Rectal smooth muscle tissue (tissue), 1 donor: ENCODE measurements around the gene NAA80.
"Not testable (repeated sequence)": the region's sequence is repeated elsewhere in the genome, so short reads cannot be mapped to it uniquely, and the experiment has no call there.

Experiments used
- H3K27ac ChIP-seq: one replicate; pipeline ENCODE4 v1.7.0; 2013; ENCODE audit warnings: low read depth, low read length, inconsistent platforms
- H3K27me3 ChIP-seq: one replicate; pipeline ENCODE4 v1.7.0; 2013; ENCODE audit warnings: low read length; ENCODE audit not compliant: control insufficient read depth, insufficient read depth
- H3K36me3 ChIP-seq: one replicate; pipeline ENCODE4 v1.7.0; 2013; ENCODE audit warnings: low read length; ENCODE audit not compliant: control insufficient read depth, insufficient read depth
- H3K4me1 ChIP-seq: one replicate; pipeline ENCODE4 v1.7.0; 2013; ENCODE audit warnings: low read length; ENCODE audit not compliant: control insufficient read depth, insufficient read depth
- H3K4me3 ChIP-seq: one replicate; pipeline ENCODE4 v1.7.0; 2013; ENCODE audit warnings: low read length
- H3K9ac ChIP-seq: one replicate; pipeline ENCODE4 v1.7.0; 2013; ENCODE audit warnings: low read length

Gene NAA80

DNA sequence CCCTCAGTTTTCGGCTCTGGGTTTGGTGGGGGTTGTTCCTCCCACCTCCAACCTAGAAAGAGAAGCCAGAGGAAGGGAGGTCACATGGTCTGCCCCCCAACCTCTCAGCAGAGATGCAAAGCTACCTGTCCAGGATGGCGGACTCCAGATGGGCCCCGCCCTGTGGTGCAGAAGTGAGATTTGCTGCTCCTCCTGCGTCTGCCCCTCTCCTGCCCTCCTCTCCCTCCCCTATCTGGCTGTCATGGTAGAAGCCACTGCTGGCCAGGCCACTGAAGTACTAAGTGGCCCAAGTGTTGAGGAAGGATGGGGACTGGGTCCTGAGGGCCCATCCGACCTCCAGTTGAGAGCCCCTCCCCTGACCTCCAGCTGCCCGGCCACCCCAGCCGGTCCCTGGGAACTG, 32.4 kb downstream of the NAA80 start:
- peaks cover 3% of the 10 kb centered on the region for H3K27me3 ChIP-seq
- peaks cover 47% of the 10 kb centered on the region for H3K4me1 ChIP-seq
- peak overlapping the region; percentile 74 for H3K4me3 ChIP-seq
- no peaks in the 10 kb centered on the region for H3K36me3 ChIP-seq
- peak overlapping the region; percentile 61 for H3K9ac ChIP-seq
- peak overlapping the region; percentile 97 for H3K27ac ChIP-seq

DNA sequence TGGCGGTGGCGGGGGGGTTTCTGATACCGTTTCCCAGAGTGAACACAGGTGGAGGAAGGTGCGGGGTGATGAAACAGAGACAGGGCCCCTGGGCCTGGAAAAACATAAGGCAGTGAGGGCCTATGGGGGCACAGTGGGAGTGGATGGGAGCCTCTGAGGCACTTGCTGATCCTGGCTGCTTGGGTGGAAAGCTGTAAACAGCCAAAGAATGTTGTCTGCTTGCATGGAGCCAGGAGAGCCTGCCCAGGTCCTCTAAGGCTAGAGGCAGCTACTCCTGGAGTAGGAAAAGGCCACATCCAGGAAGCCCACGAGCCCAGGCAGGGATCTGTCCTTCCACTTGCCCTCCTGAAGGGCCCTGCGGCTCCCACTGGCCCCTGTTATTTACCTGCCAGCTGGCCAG, 33.2 kb downstream of the NAA80 start:
- no peak overlapping the region for H3K9ac ChIP-seq
- H3K4me3 ChIP-seq = peak overlapping the region; percentile 3
- H3K36me3 ChIP-seq = no peaks in the 10 kb centered on the region
- peak overlapping the region; percentile 97 for H3K27ac ChIP-seq
- H3K4me1 ChIP-seq = peaks cover 53% of the 10 kb centered on the region
- H3K27me3 ChIP-seq = peaks cover 3% of the 10 kb centered on the region

DNA sequence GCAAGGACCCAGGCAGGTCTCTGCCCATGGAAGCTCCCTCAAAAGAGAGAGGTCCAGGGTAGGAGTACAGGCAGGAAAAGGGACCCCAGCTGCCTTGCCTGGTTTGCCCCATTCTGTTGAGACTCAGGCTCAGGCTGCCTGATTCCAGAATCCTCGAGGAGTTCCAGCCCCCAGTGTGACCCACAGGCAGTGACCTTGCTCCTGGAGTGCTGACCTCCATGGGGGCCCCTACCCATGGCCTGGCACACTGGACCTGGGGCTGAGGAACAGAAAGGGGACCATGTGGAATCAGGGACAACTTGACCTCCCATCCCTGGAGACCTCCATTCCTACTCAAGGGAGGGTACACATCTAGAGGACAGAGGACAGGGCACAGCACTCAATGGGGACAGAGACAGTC, 33.6 kb downstream of the NAA80 start:
- H3K4me3 ChIP-seq = no peak overlapping the region
- peaks cover 3% of the 10 kb centered on the region for H3K27me3 ChIP-seq
- no peaks in the 10 kb centered on the region for H3K36me3 ChIP-seq
- H3K4me1 ChIP-seq = peaks cover 58% of the 10 kb centered on the region
- peak overlapping the region; percentile 32 for H3K9ac ChIP-seq
- H3K27ac ChIP-seq = peak overlapping the region; percentile 97

DNA sequence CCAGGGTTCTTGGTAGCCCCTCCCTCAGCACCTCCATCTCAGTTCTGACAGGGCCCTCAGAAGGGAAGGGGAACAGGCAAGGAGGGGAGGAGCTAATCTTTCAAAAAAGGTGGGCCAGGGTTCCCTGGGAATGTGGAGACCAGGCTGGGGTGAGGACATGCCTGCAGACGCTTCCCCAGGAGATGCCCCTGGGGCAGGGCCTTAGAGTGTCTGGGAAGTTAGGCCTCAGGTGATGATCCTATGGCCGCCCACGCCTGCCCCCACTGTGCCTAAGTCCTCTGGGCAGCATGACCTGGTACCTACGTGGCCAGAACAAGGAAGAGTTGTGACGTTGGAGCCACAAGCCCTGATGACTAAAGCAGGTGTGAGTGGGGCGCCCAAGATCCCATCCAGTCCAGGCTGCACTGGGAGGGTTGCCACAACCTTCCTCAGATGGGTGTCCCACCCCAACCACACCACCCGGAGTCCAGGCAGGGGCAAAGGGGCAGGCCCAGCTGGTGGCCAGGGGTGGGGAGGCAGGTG, 34.2 kb downstream of the NAA80 start:
- H3K4me3 ChIP-seq = peak overlapping the region; percentile 19
- peaks cover 3% of the 10 kb centered on the region for H3K27me3 ChIP-seq
- H3K27ac ChIP-seq = peak overlapping the region; percentile 97
- peaks cover 60% of the 10 kb centered on the region for H3K4me1 ChIP-seq
- no peaks in the 10 kb centered on the region for H3K36me3 ChIP-seq
- peak overlapping the region; percentile 33 for H3K9ac ChIP-seq

DNA sequence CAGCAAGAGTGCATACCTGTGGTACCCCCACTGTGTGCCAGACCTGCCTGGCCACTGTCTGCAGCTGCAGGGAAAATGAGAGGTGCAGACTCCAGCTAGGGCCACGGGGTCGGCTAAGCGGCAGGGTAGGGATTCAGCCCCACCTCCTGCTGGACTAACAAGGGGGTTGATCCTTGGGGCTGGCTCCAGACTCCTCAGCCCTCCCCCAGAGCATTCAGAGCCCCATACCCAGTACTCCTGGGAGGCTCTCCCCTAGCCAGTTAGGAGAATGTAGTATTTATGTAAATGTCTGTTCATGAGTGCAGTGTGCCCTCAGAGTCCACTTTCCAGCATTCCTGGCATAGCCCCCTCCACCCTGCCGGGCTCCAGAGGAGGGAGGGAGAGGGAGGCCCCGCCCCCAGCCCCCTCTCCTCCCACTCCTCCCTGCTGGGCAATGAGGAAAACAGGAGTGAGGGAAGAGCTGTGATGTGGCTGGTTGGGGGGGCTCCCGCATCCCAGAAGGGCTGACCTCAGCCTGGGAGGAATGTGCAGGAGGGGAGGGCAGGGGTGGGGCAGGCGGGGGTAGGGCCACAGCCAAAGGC, 34.7 kb downstream of the NAA80 start:
- H3K4me3 ChIP-seq = peak overlapping the region; percentile 10

DNA sequence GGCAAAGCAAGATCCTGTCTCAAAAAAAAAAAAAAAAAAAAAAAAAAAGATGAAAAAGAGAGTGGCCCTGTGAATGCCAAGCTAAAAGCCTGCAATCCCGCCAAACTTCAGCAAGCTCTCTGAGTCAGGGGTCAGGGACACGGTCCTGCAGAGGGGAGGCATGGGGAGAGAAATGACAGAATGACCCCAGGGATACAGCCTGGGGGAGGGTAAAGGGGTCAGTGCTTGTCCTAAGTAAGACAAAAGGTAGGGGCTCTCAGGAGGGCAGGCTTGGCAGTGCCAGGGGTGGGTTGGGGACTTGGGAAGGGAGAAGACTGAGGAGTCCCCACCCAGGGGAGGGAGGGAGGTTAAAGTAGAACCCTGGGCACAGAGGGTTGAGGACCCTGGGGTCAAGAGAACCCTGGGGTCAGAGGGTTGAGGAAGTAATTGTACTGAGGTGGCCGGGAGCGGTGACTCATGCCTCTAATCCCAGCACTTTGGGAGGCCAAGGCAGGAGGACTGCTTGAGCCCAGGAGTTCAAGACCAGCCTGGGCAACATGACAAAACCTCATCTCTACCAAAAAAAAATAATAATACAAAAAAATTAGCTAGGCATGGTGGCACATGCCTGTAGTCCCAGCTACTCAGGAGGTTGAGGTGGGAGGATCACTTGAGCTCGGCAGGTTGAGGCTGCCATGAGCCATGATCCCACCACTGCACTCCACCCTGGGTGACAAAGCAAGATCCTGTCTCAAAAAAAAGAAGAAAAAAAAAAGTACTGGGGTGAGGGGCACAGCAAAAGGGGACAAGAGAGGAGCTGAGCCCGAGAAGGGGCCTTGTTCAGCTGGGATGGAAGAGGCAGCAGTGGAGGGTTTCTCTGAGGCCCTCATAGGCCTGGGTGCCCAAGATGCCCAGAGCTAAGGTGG, 35.5 kb downstream of the NAA80 start:
- no peak overlapping the region for H3K9ac ChIP-seq
- H3K27me3 ChIP-seq = peaks cover 3% of the 10 kb centered on the region
- peak overlapping the region; percentile 10 for H3K4me3 ChIP-seq
- H3K4me1 ChIP-seq = peaks cover 58% of the 10 kb centered on the region
- peak overlapping the region; percentile 97 for H3K27ac ChIP-seq
- H3K36me3 ChIP-seq = no peaks in the 10 kb centered on the region

More for the DNA sequence above, 34.7 kb downstream of the NAA80 start:
- H3K27ac ChIP-seq = peak overlapping the region; percentile 97
- H3K36me3 ChIP-seq = no peaks in the 10 kb centered on the region
- H3K4me1 ChIP-seq = peaks cover 60% of the 10 kb centered on the region
- peak overlapping the region; percentile 36 for H3K9ac ChIP-seq
- peaks cover 3% of the 10 kb centered on the region for H3K27me3 ChIP-seq

DNA sequence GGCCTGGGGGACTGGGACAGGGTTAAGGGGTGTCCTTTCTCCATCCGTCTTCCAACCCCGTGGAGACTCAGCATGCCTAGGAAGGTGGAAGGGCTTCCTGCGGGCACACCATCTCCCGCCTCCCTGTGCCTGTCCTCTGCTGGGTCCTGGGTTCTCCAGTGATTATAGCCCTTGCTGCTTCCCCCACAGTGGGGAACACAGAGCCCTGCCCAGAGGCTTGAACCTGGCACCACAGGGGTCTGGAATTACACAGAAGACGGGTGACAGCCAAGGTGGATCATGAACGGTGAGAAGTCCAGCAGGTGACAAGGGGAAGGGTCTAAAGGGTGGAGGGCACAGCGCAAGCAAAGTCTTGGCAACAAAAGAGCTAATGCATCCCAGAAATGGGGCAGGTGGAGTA, 36.4 kb downstream of the NAA80 start:
- peaks cover 3% of the 10 kb centered on the region for H3K27me3 ChIP-seq
- H3K4me3 ChIP-seq = no peak overlapping the region
- H3K36me3 ChIP-seq = peaks cover 5% of the 10 kb centered on the region
- no peak overlapping the region for H3K27ac ChIP-seq
- H3K9ac ChIP-seq = no peak overlapping the region
- peaks cover 51% of the 10 kb centered on the region for H3K4me1 ChIP-seq

DNA sequence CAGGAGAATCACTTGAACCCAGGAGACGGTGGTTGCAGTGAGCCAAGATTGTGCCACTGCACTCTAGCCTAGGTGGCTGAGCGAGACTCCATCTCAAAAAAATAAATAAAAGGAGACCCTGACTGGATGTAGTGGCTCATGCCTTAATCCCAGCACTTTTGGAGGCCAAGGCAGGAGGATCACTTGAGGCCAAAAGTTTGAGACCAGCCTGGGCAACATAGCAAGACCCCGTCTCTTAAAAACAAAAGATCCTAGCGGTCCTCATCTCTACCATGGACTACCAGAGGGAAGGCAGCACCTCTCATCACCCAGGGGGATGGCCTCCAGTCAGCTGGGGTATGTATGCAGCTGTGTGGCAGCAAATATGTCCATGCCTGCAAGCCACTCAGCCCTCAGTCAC, 37.0 kb downstream of the NAA80 start:
- not testable (repeated sequence) for H3K27ac ChIP-seq, H3K9ac ChIP-seq, H3K4me3 ChIP-seq, H3K27me3 ChIP-seq
- peaks cover 11% of the 10 kb centered on the region for H3K36me3 ChIP-seq
- H3K4me1 ChIP-seq = peaks cover 50% of the 10 kb centered on the region

DNA sequence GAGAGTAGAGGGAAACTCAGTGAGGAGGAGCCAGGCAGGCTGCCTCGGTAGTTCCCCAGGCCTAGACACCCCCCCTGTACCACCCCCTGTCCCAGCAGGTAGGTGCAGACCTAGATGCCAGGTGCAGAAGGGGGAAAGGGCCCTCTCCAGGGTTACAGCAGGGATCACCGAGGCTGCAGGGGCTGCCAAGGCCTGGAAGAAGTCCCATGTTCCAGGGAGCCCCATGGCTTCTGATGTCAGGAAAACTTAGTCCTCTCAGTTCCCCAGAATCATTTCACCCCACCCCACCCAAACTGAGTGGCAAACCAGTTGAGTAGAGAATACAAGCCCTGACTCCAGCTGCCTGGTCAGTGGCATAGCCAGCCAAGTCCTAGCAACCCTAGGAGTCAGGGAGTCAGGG, 37.7 kb downstream of the NAA80 start:
- no peak overlapping the region for H3K9ac ChIP-seq
- H3K27me3 ChIP-seq = peaks cover 3% of the 10 kb centered on the region
- peaks cover 44% of the 10 kb centered on the region for H3K4me1 ChIP-seq
- peak overlapping the region; percentile 97 for H3K27ac ChIP-seq
- peaks cover 17% of the 10 kb centered on the region for H3K36me3 ChIP-seq
- H3K4me3 ChIP-seq = peak overlapping the region; percentile 66

DNA sequence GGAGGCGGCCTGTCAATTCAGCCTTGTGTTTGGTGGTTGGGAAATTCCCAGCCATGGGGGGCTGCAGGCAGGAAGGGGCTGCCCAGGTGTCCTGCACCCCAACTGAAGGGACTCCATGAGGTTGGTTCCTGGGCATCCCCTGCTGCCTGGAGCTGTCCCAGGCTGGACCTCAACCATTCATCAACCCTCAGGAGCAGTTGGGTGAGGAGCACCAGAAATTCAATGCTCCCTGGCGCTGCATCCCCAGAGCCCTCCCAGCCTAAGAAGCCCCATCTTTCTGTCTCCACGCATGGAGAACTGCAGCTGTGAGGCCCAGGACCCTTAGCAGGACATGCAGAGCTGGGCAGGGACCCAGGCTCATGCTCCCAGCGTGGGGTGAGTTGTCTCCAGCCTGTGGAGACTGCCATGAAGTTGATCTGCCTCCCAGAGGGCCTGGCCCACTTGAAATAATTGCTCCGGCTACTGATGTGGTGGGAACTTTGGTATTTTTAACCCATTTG, 38.2 kb downstream of the NAA80 start:
- Histone ChIP-seq H3K36me3 (peaks cover 20% of the 10 kb centered on the region), H3K27ac (peak overlapping the region; percentile 97), H3K4me3 (peak overlapping the region; percentile 66), H3K9ac (peak overlapping the region; percentile 56), H3K27me3 (peaks cover 3% of the 10 kb centered on the region), H3K4me1 (peaks cover 39% of the 10 kb centered on the region)

DNA sequence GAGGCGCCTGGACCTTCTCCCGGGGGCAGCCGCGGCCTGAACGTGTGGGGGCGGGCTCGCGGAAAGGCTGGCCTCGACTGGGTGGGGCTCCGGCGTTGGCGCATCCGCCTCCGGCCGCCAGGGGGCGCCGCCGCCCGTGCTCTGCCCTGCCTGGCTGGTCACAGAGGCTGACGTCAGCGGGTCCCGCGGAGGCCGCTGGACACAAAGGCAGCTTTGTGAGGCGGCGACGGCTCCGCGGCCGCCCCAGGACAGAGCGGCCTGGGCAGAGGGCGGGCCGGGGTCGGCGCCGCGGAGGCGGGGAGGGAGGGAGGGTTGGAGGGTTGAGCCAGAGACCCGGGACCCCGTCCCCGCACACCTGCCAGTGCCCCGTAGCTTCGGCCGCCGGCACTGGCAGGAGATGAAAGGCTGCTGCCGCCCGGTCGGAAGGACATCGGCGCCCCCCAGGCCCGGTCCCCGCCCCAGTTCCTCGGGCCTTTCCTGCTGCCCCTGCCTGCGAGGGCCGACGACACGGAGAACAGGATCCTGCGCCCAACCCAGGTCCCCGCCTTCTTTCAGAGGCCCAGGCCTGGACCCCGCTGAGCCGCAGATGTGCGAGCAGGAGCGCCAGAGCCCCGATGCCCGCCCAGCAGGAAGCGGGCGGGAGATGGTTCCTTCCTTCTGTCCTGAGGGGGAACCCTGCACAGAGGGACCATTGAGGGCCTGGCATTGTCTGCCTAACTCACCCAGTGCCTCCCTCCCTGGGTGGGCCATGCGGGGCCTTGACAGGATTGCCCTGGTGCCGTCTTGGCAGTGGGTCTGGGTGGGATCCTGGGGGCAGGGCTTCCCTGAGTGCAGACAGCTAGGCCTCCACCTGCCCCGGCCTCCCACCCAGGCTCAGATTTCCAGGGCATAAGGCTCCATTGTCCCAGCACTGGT, 38.9 kb downstream of the NAA80 start:
- H3K9ac ChIP-seq = peak overlapping the region; percentile 56
- H3K27ac ChIP-seq = peak overlapping the region; percentile 97
- H3K27me3 ChIP-seq = peaks cover 3% of the 10 kb centered on the region
- H3K4me3 ChIP-seq = peak overlapping the region; percentile 66
- H3K36me3 ChIP-seq = peaks cover 23% of the 10 kb centered on the region
- peaks cover 32% of the 10 kb centered on the region for H3K4me1 ChIP-seq
